ENCODE data around the gene GRID1.

Gene GRID1

DNA sequence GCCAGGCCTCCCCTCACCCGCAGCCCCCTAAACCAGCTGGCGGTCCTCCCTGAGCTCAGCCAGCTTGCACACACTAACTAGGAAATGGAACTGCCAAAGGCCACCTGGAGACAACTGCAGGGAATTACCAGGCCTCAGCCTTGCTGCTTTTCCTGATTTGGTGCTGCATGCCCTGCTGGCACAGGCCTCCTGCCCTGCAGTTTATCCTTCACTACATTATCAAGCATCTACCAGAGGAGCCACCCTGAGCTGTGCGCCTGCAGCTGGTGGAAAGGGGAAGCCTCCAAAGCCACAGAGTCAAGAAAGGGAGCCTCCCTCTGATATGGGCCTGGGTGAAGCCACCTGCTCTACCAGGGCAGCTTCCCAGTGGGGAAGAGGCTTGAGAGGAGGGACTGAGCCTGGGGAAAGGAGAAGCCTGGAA, 139.8 kb downstream of the GRID1 start:
- Mint-ChIP-seq H3K4me1 (ENCODE audit: low read depth) (no peaks in the 10 kb centered on the region), H3K36me3 (ENCODE audit: low read depth) (no peaks in the 10 kb centered on the region), H3K27ac (no peak overlapping the region)

DNA sequence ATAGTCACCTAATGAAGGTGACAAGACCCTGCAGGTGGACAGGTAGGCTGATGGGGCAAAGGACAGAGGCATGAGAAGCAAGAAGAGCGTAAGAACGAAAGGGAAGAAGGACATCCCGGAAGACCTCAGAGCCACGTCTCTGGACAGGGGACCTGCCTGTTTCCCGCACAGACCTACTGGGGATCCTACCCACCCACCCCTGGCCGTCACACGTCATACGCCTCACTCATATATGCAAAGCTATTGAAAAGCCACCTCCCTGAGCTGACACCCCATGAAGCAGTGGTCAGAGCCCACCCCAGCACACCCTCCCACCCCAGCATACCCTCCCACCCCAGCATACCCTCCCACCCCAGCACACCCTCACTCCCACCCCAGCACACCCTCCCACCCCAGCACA, 140.6 kb downstream of the GRID1 start:
- H3K27me3 Mint-ChIP-seq (ENCODE audit: low read depth), result no peaks in the 10 kb centered on the region
- no peaks in the 10 kb centered on the region for H3K36me3 Mint-ChIP-seq (ENCODE audit: low read depth)
- no peaks in the 10 kb centered on the region for H3K9me3 Mint-ChIP-seq
- no peak overlapping the region for H3K4me3 Mint-ChIP-seq
- H3K27ac Mint-ChIP-seq, result no peak overlapping the region
- no peaks in the 10 kb centered on the region for H3K4me1 Mint-ChIP-seq (ENCODE audit: low read depth)

More for the DNA sequence above, 139.8 kb downstream of the GRID1 start:
- H3K9me3 Mint-ChIP-seq, result no peaks in the 10 kb centered on the region
- H3K27me3 Mint-ChIP-seq (ENCODE audit: low read depth), result no peaks in the 10 kb centered on the region
- H3K4me3 Mint-ChIP-seq, result no peak overlapping the region

DNA sequence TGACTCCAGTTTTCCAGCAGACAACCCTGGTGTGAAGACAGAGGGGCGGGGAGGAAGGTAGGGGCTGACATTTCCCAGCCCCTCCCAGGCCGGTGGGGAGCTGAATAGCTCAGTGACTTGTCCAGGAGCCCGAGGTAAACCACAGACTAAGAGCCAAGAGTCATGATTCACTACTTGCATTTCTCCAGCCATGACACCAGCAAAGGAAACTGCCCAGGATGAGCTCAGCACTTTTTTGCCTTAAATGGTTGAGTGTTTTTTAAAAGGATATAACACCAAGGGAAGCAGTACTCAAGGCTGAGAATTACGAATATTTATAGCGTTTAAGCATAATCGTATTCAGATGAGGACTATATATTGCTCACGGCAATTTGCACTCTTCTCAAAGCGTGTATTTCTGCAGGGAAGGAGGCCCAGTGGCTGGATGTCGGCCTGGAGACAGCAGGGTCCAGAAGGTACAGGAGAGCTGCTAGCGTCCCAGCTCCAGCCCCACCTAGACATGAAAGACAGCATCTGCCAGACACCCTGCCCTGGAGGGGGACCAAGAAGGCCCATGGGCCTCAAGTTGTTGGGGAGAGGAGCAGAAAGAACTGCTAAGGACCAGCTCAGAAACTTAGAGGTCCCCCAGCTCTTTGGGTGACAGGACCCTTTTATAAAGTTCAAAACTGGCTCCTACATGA, 141.4 kb downstream of the GRID1 start:
- no peaks in the 10 kb centered on the region for H3K27me3 Mint-ChIP-seq (ENCODE audit: low read depth)
- H3K4me3 Mint-ChIP-seq, result no peak overlapping the region
- no peaks in the 10 kb centered on the region for H3K4me1 Mint-ChIP-seq (ENCODE audit: low read depth)
- no peaks in the 10 kb centered on the region for H3K36me3 Mint-ChIP-seq (ENCODE audit: low read depth)
- no peaks in the 10 kb centered on the region for H3K9me3 Mint-ChIP-seq
- no peak overlapping the region for H3K27ac Mint-ChIP-seq

DNA sequence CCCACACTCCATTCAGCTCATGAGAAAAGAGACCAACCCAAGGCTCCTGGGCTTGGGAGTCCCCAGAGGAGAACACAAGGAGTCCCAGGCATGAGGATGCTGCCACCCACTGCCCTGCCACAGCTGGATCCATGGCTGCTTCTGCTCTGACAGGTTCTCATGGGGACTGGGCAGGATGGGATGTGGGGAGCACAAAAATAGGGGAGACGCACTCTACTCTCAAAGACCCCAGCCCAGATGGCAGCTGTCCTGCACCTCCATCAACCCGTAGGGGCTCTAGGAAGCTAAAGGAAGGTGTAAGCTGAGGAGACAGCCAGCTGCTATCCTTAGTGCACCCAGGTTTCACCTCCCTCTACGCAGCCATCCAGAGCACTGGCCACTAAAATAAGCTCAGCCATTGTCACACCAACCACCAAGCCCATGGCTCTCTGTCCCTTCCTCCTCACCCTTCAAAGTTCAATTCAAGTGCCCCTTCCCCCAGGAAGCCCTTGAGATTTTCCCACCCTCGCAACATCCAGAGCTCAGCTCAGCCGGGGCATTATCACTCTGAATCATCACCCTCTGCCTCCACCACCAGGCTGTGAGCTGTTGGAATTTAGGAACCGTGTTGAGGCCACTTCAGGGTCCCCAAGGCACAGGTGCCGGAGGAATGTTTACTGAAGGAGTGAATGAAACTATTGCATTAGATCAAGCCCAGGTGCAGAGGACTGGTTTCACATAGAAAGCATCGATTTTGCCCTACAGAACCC, 142.1 kb downstream of the GRID1 start:
- H3K36me3 Mint-ChIP-seq (ENCODE audit: low read depth), result no peaks in the 10 kb centered on the region
- H3K4me1 Mint-ChIP-seq (ENCODE audit: low read depth), result no peaks in the 10 kb centered on the region
- no peak overlapping the region for H3K4me3 Mint-ChIP-seq
- H3K27me3 Mint-ChIP-seq (ENCODE audit: low read depth), result no peaks in the 10 kb centered on the region
- H3K9me3 Mint-ChIP-seq, result no peaks in the 10 kb centered on the region
- no peak overlapping the region for H3K27ac Mint-ChIP-seq

DNA sequence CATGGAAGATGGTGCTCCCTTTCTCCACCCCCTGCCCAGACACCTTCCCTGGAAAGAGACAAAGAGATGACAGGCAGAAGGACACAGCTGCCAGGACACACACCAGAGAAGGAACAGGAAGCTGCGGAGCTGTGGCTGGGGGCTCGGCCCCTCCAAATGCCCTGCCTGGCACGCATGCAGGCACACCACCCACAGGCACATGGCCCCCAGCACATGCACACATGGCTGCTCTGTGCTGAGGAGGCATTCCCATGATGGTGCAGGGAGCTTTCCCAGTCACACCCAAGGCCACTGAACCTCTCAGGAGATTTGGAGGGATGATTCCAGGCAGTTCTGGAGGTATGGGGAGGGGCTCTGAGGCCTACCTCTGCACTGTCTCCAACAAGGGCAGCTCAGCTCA, 143.3 kb downstream of the GRID1 start:
- no peaks in the 10 kb centered on the region for H3K27me3 Mint-ChIP-seq (ENCODE audit: low read depth)
- no peaks in the 10 kb centered on the region for H3K4me1 Mint-ChIP-seq (ENCODE audit: low read depth)
- no peaks in the 10 kb centered on the region for H3K36me3 Mint-ChIP-seq (ENCODE audit: low read depth)
- H3K4me3 Mint-ChIP-seq, result no peak overlapping the region
- no peaks in the 10 kb centered on the region for H3K9me3 Mint-ChIP-seq
- H3K27ac Mint-ChIP-seq, result no peak overlapping the region

DNA sequence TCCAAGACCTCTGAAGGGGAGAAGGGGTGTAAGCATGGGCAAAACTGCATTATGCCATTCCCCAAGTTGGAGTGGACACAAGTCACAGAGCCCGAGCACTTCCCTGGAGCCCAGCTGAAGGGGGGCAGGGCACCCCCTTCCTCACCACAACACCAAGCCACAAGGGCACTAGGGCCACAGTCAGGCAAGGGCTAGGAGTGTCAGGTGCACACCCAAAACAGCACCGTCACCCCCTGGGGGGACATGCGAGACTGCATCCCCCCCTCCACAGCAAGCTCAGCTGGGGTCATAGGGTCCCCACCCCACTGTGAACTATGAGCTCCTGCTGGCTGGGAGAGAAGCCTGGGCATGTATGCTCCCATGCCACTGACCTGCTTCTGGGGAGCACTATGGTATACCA, 143.9 kb downstream of the GRID1 start:
- Mint-ChIP-seq H3K4me3 (no peak overlapping the region), H3K27me3 (ENCODE audit: low read depth) (no peaks in the 10 kb centered on the region), H3K36me3 (ENCODE audit: low read depth) (no peaks in the 10 kb centered on the region), H3K9me3 (no peaks in the 10 kb centered on the region), H3K4me1 (ENCODE audit: low read depth) (no peaks in the 10 kb centered on the region), H3K27ac (no peak overlapping the region)

DNA sequence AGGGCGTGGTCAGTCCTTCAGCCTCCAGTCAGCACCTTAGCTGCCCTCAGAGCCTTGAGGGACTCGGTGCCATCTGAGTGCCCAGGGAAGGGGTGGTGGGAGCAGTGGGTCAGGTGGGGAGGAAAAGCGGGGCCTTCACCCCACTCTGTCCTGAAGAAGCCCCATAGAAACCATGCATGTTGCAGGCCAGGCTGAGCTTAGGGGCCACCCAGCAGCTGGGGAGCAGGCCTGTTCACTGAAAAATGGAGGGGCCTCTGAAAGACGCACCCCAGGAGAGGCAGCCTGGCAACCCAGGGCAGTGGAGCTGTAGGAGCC, 144.3 kb downstream of the GRID1 start:
- no peaks in the 10 kb centered on the region for H3K27me3 Mint-ChIP-seq (ENCODE audit: low read depth)
- no peak overlapping the region for H3K4me3 Mint-ChIP-seq
- no peaks in the 10 kb centered on the region for H3K36me3 Mint-ChIP-seq (ENCODE audit: low read depth)
- no peak overlapping the region for H3K27ac Mint-ChIP-seq
- no peaks in the 10 kb centered on the region for H3K9me3 Mint-ChIP-seq
- H3K4me1 Mint-ChIP-seq (ENCODE audit: low read depth), result no peaks in the 10 kb centered on the region

DNA sequence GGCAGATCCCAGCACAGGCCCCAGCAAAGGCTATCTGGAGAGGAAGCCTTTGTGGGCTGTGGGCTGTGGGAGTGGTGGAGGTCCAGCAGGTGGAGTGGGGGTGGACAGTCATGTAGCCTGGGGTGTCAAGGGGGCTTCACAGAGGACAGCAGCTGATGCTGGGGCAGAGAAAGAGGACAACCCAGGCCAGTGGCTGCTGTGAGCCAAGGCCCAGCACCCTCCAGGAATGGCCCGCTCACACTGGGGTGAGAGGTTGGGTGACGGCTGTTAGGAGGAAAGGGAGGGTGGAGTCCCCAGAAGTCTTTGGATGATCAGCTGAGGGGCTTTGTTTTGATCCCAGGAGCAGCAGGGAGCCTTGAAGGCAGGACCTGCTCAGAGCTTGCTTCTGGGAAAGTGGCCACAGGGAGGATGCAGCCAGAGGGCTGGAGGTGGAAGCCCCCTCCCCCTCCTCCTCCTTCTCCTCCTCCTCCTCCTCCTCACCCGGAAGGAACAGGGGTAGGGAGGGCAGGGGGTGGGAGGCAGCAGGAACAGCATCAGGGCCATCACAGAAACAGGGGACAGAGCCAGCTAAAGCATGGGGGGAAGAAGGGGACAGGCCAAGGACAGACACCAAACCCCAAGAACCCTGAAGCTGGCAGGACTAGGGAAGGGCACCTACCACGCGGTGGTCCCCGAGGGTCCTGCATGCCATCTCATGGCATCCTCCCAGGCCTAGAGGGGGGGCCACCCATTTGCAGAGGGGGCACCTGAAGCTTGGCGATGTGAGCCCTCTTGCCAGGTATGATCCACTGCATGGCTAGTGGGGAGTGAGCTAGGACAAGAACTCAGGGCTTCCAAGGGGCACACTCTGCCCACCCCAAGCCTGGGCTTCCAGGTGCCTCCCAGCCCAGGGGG, 144.9 kb downstream of the GRID1 start:
- H3K27ac Mint-ChIP-seq, result no peak overlapping the region
- H3K27me3 Mint-ChIP-seq (ENCODE audit: low read depth), result no peaks in the 10 kb centered on the region
- no peak overlapping the region for H3K4me3 Mint-ChIP-seq
- no peaks in the 10 kb centered on the region for H3K36me3 Mint-ChIP-seq (ENCODE audit: low read depth)
- no peaks in the 10 kb centered on the region for H3K4me1 Mint-ChIP-seq (ENCODE audit: low read depth)
- H3K9me3 Mint-ChIP-seq, result no peaks in the 10 kb centered on the region

DNA sequence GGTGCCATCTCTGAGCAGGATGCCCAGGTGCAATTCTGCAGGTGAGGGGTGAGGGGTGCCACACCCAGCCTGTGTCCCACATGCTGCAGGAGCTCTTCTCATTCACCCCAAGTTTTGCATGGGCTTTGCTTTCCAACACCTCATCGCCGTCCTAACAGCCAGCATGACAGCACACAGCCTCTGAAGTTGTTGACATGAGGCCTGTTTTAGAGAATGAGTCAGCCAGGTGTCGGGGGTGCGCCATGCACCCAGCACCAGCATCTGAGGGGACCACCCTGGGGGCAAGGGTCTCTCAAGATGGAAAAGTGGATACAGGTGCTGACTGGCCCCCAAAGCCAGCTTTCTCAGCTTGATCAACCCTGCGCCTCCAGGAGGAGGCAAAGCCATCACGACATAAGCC, 146.0 kb downstream of the GRID1 start:
- Mint-ChIP-seq H3K9me3 (no peaks in the 10 kb centered on the region), H3K27me3 (ENCODE audit: low read depth) (no peaks in the 10 kb centered on the region), H3K4me3 (no peak overlapping the region), H3K36me3 (ENCODE audit: low read depth) (no peaks in the 10 kb centered on the region), H3K4me1 (ENCODE audit: low read depth) (no peaks in the 10 kb centered on the region), H3K27ac (no peak overlapping the region)

DNA sequence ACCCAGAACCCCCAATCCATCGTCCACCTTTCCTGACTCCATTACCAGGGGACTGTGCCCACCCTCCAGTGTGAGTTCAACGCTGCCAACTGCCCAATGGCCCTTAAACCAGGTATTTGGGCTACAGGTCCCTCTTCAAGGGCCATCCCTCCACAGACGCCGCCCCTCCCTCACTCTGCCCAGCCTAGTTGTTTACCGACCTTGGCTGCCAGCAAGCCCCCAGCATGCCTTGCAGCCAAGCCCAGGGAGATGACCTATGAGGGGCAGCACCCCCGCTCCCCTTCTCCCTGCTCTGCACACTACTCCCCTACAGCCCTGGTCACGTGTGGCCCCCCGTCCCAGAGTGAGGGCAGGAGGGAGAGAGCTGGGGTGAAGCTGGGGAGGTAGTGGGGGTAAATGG, 147.3 kb downstream of the GRID1 start:
- Mint-ChIP-seq H3K27me3 (ENCODE audit: low read depth) (no peaks in the 10 kb centered on the region), H3K4me3 (no peak overlapping the region), H3K9me3 (no peaks in the 10 kb centered on the region), H3K4me1 (ENCODE audit: low read depth) (no peaks in the 10 kb centered on the region), H3K27ac (no peak overlapping the region), H3K36me3 (ENCODE audit: low read depth) (no peaks in the 10 kb centered on the region)

DNA sequence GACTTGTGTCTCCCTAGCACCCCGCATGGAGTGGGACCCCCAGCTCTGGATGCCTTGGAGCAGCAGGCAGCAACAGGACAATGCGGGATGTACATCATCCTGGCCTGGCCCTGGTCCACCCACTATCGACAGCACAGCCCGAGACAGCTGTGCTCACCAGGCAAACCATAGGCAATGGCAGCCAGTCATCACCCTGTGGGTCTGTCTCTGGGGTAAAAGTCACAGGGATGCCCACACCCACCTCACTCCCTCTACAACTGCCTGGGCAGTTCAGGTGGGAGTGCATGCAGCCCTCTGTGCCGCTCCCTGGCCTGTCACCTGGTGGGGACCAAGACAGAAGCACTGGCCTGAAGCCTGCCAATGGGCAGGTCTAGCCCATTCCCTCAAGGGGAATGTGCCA, 147.8 kb downstream of the GRID1 start:
- no peaks in the 10 kb centered on the region for H3K4me1 Mint-ChIP-seq (ENCODE audit: low read depth)
- H3K27me3 Mint-ChIP-seq (ENCODE audit: low read depth), result no peaks in the 10 kb centered on the region
- H3K9me3 Mint-ChIP-seq, result no peaks in the 10 kb centered on the region
- no peaks in the 10 kb centered on the region for H3K36me3 Mint-ChIP-seq (ENCODE audit: low read depth)
- no peak overlapping the region for H3K27ac Mint-ChIP-seq
- H3K4me3 Mint-ChIP-seq, result no peak overlapping the region

DNA sequence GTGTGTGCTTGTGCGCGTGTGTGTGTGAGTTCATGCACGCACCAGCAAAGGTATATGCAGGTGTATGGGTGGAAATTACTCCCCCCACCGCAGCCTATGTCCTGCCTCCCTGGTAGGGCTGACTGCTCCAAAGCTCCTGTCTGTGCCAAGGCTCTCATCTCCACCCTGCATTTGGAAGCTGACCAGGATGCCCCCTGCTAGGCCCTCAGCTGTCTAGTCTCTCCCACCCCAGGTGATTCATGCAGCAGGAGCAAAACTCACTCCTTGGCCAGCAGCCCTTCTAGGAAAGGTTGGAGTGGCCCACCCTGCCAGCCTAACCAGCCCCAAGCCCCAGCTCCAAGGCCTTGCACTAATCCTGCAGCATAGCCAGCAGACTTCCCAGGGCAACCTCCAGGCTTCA, 148.4 kb downstream of the GRID1 start:
- Mint-ChIP-seq H3K4me1 (ENCODE audit: low read depth) (no peaks in the 10 kb centered on the region), H3K4me3 (no peak overlapping the region), H3K27me3 (ENCODE audit: low read depth) (no peaks in the 10 kb centered on the region), H3K27ac (no peak overlapping the region), H3K9me3 (no peaks in the 10 kb centered on the region), H3K36me3 (ENCODE audit: low read depth) (no peaks in the 10 kb centered on the region)

DNA sequence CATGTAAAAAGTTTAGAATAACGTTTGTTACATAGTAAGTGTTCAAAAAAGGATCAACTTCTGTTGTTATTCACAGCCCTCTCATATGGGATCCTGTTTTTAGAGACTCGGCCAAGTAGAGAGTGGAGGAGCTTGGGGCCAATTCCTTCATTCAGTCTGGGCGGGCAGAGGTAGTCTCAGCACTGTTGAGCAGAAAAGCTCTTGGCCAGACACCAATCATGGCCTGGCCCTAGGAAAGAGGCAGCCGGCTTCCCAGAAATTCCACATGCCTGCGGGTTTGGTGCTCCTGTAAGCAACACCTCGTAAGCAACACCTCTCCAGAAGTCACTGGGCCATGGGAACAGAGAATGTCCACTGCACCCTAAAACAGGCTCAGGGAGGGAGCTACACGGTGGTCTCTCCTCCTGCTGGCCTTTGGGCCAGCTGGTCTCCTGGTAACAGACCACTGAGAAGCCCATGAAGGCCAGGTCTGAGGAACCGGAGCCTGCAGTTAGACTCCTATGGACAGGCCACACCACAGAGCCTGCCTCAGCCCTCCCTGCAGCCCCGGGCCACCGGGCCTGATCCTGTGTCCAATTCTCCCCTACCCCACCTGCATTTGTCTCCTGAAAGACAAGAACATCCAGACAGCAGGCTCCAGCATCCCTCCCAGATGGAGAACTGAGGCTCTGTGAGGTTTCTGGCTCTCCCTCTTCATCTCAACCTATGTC, 149.1 kb downstream of the GRID1 start:
- no peaks in the 10 kb centered on the region for H3K9me3 Mint-ChIP-seq
- no peaks in the 10 kb centered on the region for H3K4me1 Mint-ChIP-seq (ENCODE audit: low read depth)
- no peaks in the 10 kb centered on the region for H3K36me3 Mint-ChIP-seq (ENCODE audit: low read depth)
- no peak overlapping the region for H3K27ac Mint-ChIP-seq
- H3K27me3 Mint-ChIP-seq (ENCODE audit: low read depth), result no peaks in the 10 kb centered on the region
- no peak overlapping the region for H3K4me3 Mint-ChIP-seq

DNA sequence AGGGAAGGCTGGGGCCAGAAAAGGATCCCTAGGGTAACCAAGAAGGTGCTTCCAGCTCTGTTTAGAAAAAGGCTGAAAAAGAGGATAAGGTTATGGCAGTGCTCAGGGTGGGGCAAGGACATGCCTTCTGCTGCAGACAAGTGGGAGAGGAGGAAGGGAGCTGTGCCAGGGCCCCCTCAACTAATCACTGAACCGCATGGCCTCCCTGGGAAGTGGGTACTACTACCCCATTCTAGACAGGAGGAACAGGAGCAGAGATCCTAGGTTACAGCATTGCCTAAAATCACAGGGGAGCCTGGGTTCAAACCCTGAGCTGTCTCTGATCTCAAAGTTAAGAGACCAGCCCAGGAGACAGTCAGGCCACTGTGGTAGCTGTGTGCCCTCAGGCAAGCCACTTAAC, 149.7 kb downstream of the GRID1 start:
- H3K4me1 Mint-ChIP-seq (ENCODE audit: low read depth), result no peaks in the 10 kb centered on the region
- H3K4me3 Mint-ChIP-seq, result no peak overlapping the region
- no peaks in the 10 kb centered on the region for H3K27me3 Mint-ChIP-seq (ENCODE audit: low read depth)
- H3K27ac Mint-ChIP-seq, result no peak overlapping the region
- H3K36me3 Mint-ChIP-seq (ENCODE audit: low read depth), result no peaks in the 10 kb centered on the region
- H3K9me3 Mint-ChIP-seq, result no peaks in the 10 kb centered on the region
